ENCODE data around the gene LRRC74A. TPM values are rescaled to one million over a fixed set of nuclear protein-coding genes. Genes with fewer than 3 reads are reported as not detected.

Gene LRRC74A
- total and polyA plus RNA-seq, 10 of the 15 experiments (the other 5 are each of a cell fraction or from before 2014, with no cell fraction given): not detected

- H3K79me2 ChIP-seq (ENCODE audit: control insufficient read depth, insufficient read depth, low read length): peaks cover 7% of the 10 kb centered on the region
- in situ Hi-C loops (cut with MboI) (no loop called here), intact Hi-C loops (cut with micrococcal nuclease; ENCODE audit: unreplicated experiment) (no loop called here)
- H3K4me2 ChIP-seq (ENCODE audit: control insufficient read depth, insufficient read depth): no peak overlapping the region
- no peak for FAIRE-seq
- ChIA-PET SMC1A (ENCODE audit: uncharacterized antibody, unreplicated experiment) (interaction anchor here (1.0 kb wide), 1 partner anchor 43 kb away, joined by 3 read pairs; no protein-coding TSS in a partner anchor), POLR2A (no interaction called here), RAD21 (ENCODE audit: unreplicated experiment) (interaction anchor here (1.4 to 1.9 kb wide), 2 partner anchors 24 to 98 kb away, joined by 4 read pairs; no protein-coding TSS in a partner anchor), CTCF (interaction anchor here (1.1 to 8.5 kb wide), 4 partner anchors 10 to 98 kb away, joined by 3 to 132 read pairs (median 4); no protein-coding TSS in a partner anchor)
- no peak overlapping the region for H3K4me3 ChIP-seq
- no peak for ATAC-seq
- H3K9me3 ChIP-seq (replicated peaks; ENCODE audit: control insufficient read depth, insufficient read depth, low read length): no peaks in the 10 kb centered on the region
- H3K27me3 ChIP-seq (replicated peaks in 1 of 2; ENCODE audit: control insufficient read depth in 2 of 2, insufficient read depth in 2 of 2, low read length in 1 of 2): no peaks in the 10 kb centered on the region
- 92% methylated on average over 1 of the region's 1 CpG for WGBS (ENCODE audit: insufficient coverage, insufficient replicate concordance, low lambda C conversion rate, missing lambda C conversion rate)
- DNase-seq (ENCODE audit: low read depth, low spot score): no peak
- H3K36me3 ChIP-seq (ENCODE audit: control insufficient read depth in 2 of 2, insufficient read depth in 2 of 2, low read length in 1 of 2): peaks cover 0 to 5% of the 10 kb centered on the region in 2 experiments; a peak in 2 of 4 replicates
- BruUV-seq (replicated peaks): no TSS peak
- no peak overlapping the region for H3K27ac ChIP-seq (ENCODE audit: control insufficient read depth, insufficient read depth)
- H2AFZ ChIP-seq (ENCODE audit: control insufficient read depth, low read depth, low read length): no peak overlapping the region
- no peaks in the 10 kb centered on the region for H3K4me1 ChIP-seq (ENCODE audit: control insufficient read depth, insufficient read depth, low read length)
- no peak overlapping the region for H3K9ac ChIP-seq (ENCODE audit: control insufficient read depth, insufficient read depth, low read length)
- H4K20me1 ChIP-seq (ENCODE audit: control insufficient read depth, insufficient read depth): no peaks in the 10 kb centered on the region
- TF ChIP-seq RAD51 (IDR thresholded peaks at IDR 0.05): no peak
- TF ChIP-seq ZBTB33 (IDR thresholded peaks at IDR 0.05): no peak
- TF ChIP-seq EGR1 (IDR thresholded peaks at IDR 0.05; ENCODE audit: borderline replicate concordance in 1 of 2, low read depth in 2 of 2, low read length in 2 of 2): no peak
- no peak for TF ChIP-seq ASH2L (IDR thresholded peaks at IDR 0.05; ENCODE audit: borderline replicate concordance, low read depth)
- no peak for TF ChIP-seq NR2C2 (IDR thresholded peaks at IDR 0.05; ENCODE audit: borderline replicate concordance, control insufficient read depth, insufficient read length, low read depth)
- no peak for TF ChIP-seq MXI1 (IDR thresholded peaks at IDR 0.05; ENCODE audit: low read depth, low read length)
- TF ChIP-seq NRF1 (conservative IDR thresholded peaks at IDR 0.05; ENCODE audit: low read depth, low read length): no peak
- no peak for TF ChIP-seq SMAD5 (IDR thresholded peaks at IDR 0.05; ENCODE audit: low read depth)
- no peak for TF ChIP-seq HDAC6 (IDR thresholded peaks at IDR 0.05; ENCODE audit: unreplicated experiment)
- no peak for TF ChIP-seq LARP7 (IDR thresholded peaks at IDR 0.05)
- TF ChIP-seq NKRF (conservative IDR thresholded peaks at IDR 0.05): no peak
- TF ChIP-seq ZBTB11 (CRISPR knock-in tag; IDR thresholded peaks at IDR 0.05): no peak
- no peak for TF ChIP-seq GABPA (IDR thresholded peaks at IDR 0.05; ENCODE audit: low read depth)
- no peak for TF ChIP-seq MLLT1 (IDR thresholded peaks at IDR 0.05)
Observed at GRCh38 chr14:76808011-76808410, 18.2 kb upstream of the LRRC74A start.
